Right ventricle myocardium inferior (tissue), 1 donor: Measurements from ENCODE around the gene SELENOO. TPM values are rescaled to one million over a fixed set of nuclear protein-coding genes. Genes with fewer than 3 reads are reported as not detected.

Experiments
- ATAC-seq: fragments of 200-7000 bp; cut with Tn5 transposase; one replicate; pipeline ENCODE4 v1.9.1; 2020; ENCODE audit warnings: mild to moderate bottlenecking, moderate library complexity
- DNase-seq: peaks from one replicate; pipeline ENCODE4 v3.0.0; 2021; ENCODE audit errors: missing footprints
- intact Hi-C: fragments of 100-400 bp; cut with DNase I; formaldehyde crosslinking; loops from one replicate; pipeline ENCODE4 v1.11.0; 2022
- total RNA-seq: library from RNA; stranded (reverse); fragmentation: NEBNext Ultra II Directional; extraction: Animal tissue kit (Norgen Biotek cat#: 25700); gene quantifications from one replicate; pipeline ENCODE4 v1.2.1, GENCODE V29; 2021
- donor health status: DM: no; HTN: yes; CAD: no; lungs with severe emphysema.

Gene SELENOO
- total RNA-seq, 1 donor from 2014 or later = 15.5 TPM

DNA sequence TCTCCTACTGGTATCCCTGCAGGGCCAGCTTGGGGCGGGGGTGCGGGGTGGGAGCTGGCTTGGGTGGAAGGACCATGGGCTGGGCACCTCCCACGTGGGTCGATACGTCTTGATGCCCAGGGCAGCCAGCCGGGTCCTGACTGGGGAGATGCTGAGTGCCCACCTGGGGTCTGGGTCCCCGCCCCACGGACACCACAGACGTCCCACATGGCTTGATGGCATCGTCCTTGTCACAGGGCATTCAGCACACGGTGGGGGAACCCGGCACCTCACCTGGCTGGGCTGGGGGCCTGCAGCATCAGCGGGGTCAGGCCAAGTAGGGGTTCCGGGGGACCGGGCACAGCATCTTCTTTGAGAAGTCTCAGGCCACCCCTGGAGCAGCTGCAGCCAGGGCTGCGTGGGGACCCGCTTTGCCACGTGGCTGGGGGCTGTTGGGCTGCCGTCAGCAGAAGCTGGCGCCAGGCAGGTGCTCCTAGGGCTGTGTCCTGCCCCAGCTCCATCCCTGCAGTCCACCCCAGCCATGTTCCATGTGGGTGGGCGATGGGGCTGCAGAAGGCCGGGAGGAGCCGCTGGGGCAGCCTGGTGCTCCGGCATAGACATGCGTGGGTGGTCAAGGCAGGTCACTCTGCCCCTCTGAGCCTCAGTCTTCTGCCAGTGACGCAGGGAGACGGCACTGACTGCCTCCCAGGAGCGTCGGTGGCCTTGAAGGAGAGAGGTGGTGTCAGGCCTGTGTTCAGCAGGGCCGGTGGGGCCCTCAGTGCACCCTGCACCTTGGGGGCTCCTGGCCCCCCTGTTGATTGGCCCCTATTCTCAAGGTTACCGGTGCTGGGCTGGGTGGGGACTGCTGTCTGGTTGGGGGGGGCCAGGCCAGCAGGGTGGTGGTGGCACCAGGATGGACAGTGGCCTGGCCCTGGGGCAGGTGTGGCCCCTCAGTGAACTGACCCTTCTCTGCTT lies 8.4 kb downstream of the SELENOO start:
- DNase-seq (no peak), ATAC-seq (peak; percentile 5)
- intact Hi-C loops = no loop called here

DNA sequence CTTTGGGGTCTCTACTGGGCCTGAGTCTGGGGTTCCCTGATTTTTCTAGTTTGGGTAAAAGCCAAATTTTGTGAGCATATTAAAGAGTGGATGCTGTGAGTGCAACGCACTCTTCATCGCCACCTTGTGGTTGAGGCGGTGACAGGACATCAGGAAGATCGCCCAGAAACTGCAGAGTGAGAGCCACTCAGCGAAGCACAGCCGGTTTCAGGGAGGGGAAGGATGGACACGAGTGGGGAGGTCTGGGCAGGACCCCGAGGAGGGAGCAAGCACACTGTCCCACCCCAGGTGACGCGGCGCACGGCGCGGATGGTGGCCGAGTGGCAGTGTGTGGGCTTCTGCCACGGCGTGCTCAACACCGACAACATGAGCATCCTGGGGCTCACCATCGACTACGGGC lies 9.1 kb downstream of the SELENOO start:
- peak; percentile 32 for ATAC-seq
- DNase-seq = no peak
- intact Hi-C loops = loop anchor here (2.0 kb wide), 1 partner anchor 61 kb away; no protein-coding TSS in a partner anchor

DNA sequence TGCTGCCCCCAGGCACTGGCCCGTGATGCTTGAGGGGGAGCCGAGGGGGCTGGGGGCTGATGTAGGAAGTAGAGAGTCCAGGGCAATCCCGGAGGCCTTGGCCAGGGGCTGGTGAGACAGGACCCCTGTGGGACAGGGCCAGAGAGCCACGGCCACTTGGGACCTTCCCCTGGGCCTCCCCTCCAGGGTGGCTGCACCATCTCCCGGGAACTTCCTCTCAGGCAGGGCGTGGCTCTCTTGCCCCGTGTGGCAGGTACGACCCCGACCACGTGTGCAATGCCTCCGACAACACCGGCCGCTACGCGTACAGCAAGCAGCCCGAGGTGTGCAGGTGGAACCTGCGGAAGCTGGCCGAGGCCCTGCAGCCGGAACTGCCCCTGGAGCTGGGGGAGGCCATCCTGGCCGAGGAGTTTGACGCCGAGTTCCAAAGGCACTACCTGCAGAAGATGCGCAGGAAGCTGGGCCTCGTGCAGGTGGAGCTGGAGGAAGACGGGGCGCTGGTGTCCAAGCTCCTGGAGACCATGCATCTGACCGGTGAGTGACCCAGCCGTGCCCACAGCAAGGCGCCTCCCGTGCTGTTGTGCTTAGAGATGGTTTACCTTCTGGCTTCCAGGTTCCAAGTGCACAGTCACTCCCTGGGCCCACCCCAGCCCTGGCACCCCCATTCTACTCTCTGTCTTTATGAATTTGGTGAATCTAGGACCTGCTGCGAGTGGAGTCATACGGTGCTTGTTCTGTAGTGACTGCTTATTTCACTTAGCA lies 9.7 kb downstream of the SELENOO start:
- intact Hi-C loops = loop anchor here (2.0 kb wide), 1 partner anchor 62 kb away; no protein-coding TSS in a partner anchor
- ATAC-seq = no peak
- peak; percentile 35 for DNase-seq

- intact Hi-C loops = loop anchor here (2.0 kb wide), 1 partner anchor 62 kb away; no protein-coding TSS in a partner anchor
- DNase-seq = no peak
- ATAC-seq = no peak
These were observed 10.3 kb downstream of the SELENOO start for GRCh38 chr22:50211147-50211546.

DNA sequence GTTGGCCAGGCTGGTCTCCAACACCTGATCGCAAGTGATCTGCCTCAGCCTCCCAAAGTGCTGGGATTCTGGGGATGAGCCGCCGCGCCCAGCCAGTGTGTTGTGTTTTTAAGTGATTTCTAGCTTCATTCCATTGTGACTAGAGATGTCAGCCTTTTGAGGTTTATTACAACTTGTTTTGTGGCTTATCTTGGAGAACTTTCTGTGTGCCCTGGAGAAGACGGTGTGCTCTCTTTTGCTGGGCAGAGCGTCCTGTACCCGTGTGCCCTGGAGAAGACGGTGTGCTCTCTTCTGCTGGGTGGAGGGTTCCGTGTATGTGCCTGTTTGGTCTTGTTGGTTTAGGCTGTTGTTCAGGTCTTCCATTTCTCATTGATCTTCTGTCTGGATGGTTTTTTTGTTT lies 12.5 kb downstream of the SELENOO start:
- DNase-seq (no peak), ATAC-seq (no peak)
- intact Hi-C loops = no loop called here

GRCh38 chr22:50215297-50216054 lies 14.7 kb downstream of the SELENOO start:
- peak; percentile 37 for DNase-seq
- no peak for ATAC-seq
- intact Hi-C loops = no loop called here

DNA sequence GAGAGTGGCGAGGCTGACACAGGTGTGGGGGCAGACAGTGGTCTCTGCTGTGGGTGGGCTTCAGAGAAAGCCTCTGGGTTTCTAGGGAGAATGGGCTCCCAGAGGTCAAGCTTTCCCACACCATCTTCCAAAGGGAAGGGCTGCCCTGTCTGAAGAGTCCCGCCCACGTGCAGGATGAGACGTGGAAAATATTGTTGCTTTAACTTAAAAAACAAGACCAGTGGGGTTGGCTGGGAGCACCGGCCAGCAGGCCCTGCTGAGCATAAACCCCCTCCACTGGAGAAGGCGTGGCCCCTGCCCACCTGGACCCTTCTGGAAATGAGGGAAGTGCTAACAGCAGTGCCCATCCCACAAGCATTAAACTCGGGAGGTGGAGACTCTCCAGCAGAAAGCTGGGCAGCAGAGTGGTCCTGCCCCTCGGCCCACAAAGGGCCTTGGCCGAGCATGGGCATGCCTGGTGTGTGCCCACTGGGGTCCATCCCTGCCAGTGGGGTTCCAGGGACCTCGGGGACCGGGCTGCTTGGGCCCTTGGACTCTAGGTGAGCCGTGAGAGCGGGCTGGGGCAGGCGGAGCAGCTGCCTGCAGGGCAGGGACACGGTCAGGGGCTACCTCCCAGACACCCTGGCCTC lies 15.4 kb downstream of the SELENOO start:
- peak; percentile 39 for DNase-seq
- intact Hi-C loops = no loop called here
- ATAC-seq = no peak

DNA sequence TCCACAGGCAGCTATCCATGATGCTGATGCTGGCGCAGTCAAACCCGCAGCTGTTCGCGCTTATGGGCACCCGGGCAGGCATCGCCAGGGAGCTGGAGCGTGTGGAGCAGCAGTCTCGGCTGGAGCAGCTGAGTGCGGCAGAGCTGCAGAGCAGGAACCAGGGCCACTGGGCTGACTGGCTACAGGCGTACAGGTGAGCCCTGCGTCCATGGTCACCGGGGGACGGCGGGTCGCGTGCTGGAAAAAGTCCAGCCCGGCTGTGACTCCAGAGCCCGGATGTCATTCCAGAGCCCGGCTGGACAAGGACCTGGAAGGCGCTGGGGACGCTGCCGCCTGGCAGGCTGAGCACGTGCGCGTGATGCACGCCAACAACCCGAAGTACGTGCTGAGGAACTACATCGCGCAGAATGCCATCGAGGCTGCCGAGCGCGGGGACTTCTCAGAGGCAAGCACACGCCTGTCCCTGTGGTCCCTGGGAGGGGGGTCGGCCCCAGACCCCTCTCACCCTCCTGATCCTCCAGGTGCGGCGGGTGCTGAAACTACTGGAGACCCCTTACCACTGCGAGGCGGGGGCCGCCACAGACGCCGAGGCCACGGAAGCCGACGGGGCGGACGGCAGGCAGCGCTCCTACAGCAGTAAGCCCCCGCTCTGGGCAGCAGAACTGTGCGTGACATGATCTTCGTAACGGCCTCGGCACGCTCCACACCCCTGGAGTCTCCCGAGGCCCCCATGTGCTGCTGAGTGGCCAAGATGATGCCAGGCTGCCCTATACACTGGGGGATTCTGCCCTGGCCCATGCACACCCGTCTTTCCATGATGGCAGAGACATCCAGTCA lies 16.1 kb downstream of the SELENOO start:
- intact Hi-C loops = no loop called here
- DNase-seq (peak; percentile 57), ATAC-seq (no peak)

GRCh38 chr22:50217543-50218152 lies 16.8 kb downstream of the SELENOO start:
- ATAC-seq (no peak), DNase-seq (peak; percentile 57)
- intact Hi-C loops = no loop called here

GRCh38 chr22:50218153-50218995 lies 17.6 kb downstream of the SELENOO start:
- ATAC-seq (peak; percentile 18), DNase-seq (peak; percentile 62)
- intact Hi-C loops = no loop called here

DNA sequence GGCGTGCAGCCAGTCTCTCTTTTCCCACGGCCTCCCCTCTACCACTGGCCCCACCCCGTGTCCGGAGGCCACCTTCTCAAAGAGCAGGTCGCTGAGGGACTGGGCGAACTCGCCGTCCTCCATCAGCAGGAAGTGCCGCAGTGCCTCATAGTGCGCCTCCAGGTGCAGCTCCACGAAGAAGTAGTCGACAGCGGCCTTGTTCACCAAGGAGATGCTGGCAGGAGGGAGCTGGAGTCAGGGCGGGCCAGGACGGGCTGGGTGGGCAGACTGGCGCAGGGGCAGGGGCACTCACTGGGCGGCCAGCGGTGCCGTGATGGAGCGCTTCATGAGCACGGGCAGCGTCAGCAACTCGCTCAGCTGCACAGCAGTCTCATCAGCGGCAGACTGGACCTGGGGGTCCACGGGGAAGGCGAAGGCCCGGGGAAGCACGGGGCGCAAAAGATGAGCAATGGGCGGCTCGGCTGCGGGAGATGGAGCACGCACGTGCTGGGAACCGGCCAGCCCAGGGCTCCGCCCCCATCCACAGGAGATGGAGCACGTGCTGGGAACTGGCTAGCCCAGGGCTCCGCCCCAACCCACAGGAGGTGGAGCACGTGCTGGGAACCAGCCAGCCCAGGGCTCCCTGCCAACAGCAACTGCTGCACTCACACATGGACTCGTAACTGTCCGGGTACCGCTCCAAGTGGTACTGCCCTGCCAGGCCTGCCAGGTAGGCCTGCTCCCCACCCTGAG lies 18.4 kb downstream of the SELENOO start:
- intact Hi-C loops = no loop called here

GRCh38 chr22:50219800-50220602 lies 19.2 kb downstream of the SELENOO start:
- ATAC-seq (no peak), DNase-seq (no peak)
- intact Hi-C loops = no loop called here

More for the DNA sequence above, 18.4 kb downstream of the SELENOO start:
- DNase-seq (peak; percentile 90), ATAC-seq (peak; percentile 80)

GRCh38 chr22:50220603-50221409 lies 20.0 kb downstream of the SELENOO start:
- intact Hi-C loops = no loop called here
- DNase-seq (peak; percentile 61), ATAC-seq (no peak)
